Sigmoid colon (tissue), 4 donors: ENCODE data around the gene TBX5.

Experiments
- EP300 ChIP-seq, 4 donors: sonication (generic); formaldehyde crosslinking; IDR thresholded peaks; one replicate each; pipeline ENCODE4 v1.6.1; 2017; ENCODE audit warnings: antibody characterized with exemption in 4 of 4
- TF ChIP-seq, protein P1 (sequence below), 4 experiments: fragments of 450-650 bp in 3 of 4; fragments of 200-600 bp in 1 of 4; IDR thresholded peaks; one replicate each; pipeline ENCODE4 v1.5.1; 2016 to 2019; ENCODE audit warnings: antibody characterized with exemption in 4 of 4, mild to moderate bottlenecking in 3 of 4, moderate library complexity in 2 of 4

GRCh38 chr12:114442578-114442977 is 36.6 kb upstream of the TBX5 start:
- no peak for TF ChIP-seq EP300 (IDR thresholded peaks at IDR 0.05)
- TF ChIP-seq, protein P1, sequence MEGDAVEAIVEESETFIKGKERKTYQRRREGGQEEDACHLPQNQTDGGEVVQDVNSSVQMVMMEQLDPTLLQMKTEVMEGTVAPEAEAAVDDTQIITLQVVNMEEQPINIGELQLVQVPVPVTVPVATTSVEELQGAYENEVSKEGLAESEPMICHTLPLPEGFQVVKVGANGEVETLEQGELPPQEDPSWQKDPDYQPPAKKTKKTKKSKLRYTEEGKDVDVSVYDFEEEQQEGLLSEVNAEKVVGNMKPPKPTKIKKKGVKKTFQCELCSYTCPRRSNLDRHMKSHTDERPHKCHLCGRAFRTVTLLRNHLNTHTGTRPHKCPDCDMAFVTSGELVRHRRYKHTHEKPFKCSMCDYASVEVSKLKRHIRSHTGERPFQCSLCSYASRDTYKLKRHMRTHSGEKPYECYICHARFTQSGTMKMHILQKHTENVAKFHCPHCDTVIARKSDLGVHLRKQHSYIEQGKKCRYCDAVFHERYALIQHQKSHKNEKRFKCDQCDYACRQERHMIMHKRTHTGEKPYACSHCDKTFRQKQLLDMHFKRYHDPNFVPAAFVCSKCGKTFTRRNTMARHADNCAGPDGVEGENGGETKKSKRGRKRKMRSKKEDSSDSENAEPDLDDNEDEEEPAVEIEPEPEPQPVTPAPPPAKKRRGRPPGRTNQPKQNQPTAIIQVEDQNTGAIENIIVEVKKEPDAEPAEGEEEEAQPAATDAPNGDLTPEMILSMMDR (IDR thresholded peaks at IDR 0.05), result no peak
